ENCODE data around the gene ANKRD27.

GRCh38 chr19:32718286-32718685, 43.3 kb upstream of the ANKRD27 start:
- TF ChIP-seq SMC3 (conservative IDR thresholded peaks at IDR 0.05; ENCODE audit: poor library complexity) (no peak), REST (IDR thresholded peaks at IDR 0.05; ENCODE audit: borderline replicate concordance) (no peak), EZH2 (IDR thresholded peaks at IDR 0.05; ENCODE audit: borderline replicate concordance, insufficient read depth, low read length, poor library complexity, severe bottlenecking) (no peak), EP300 (conservative IDR thresholded peaks at IDR 0.05; ENCODE audit: poor library complexity, severe bottlenecking) (no peak), MXI1 (conservative IDR thresholded peaks at IDR 0.05; ENCODE audit: poor library complexity, severe bottlenecking) (no peak), RAD21 (conservative IDR thresholded peaks at IDR 0.05) (no peak)
- TF ChIP-seq, protein P1, sequence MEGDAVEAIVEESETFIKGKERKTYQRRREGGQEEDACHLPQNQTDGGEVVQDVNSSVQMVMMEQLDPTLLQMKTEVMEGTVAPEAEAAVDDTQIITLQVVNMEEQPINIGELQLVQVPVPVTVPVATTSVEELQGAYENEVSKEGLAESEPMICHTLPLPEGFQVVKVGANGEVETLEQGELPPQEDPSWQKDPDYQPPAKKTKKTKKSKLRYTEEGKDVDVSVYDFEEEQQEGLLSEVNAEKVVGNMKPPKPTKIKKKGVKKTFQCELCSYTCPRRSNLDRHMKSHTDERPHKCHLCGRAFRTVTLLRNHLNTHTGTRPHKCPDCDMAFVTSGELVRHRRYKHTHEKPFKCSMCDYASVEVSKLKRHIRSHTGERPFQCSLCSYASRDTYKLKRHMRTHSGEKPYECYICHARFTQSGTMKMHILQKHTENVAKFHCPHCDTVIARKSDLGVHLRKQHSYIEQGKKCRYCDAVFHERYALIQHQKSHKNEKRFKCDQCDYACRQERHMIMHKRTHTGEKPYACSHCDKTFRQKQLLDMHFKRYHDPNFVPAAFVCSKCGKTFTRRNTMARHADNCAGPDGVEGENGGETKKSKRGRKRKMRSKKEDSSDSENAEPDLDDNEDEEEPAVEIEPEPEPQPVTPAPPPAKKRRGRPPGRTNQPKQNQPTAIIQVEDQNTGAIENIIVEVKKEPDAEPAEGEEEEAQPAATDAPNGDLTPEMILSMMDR (IDR thresholded peaks at IDR 0.05; ENCODE audit: poor library complexity, severe bottlenecking): no peak

All from neural cell (in vitro differentiated cells).